Raji (cell line): Measurements from ENCODE around the gene RBM24.

Experiments used
- POLR2A ChIP-seq: IDR thresholded peaks from 2 replicates; pipeline ENCODE4 v1.6.1; 2011; ENCODE audit warnings: low read depth, low read length, control low read depth; ENCODE audit not compliant: insufficient read depth

The RBM24 gene

GRCh38 chr6:17278289-17279063, 2.7 kb upstream of the RBM24 start:
- TF ChIP-seq POLR2A: no peak

GRCh38 chr6:17280138-17280537, 1.0 kb upstream of the RBM24 start:
- TF ChIP-seq POLR2A: no peak

- no peak for TF ChIP-seq POLR2A
Measured at GRCh38 chr6:17280552-17281090, 540 bp upstream of the RBM24 start.

GRCh38 chr6:17281497-17282481, 628 bp downstream of the RBM24 start:
- no peak for TF ChIP-seq POLR2A

- no peak for TF ChIP-seq POLR2A
Measured at GRCh38 chr6:17283074-17283473, 1.9 kb downstream of the RBM24 start.

GRCh38 chr6:17289630-17290061, 8.5 kb downstream of the RBM24 start:
- TF ChIP-seq POLR2A: no peak

- no peak for TF ChIP-seq POLR2A
Measured at GRCh38 chr6:17291778-17292177, 10.6 kb downstream of the RBM24 start.

GRCh38 chr6:17292600-17293133, 11.5 kb downstream of the RBM24 start:
- TF ChIP-seq POLR2A: no peak

- no peak for TF ChIP-seq POLR2A
Measured at GRCh38 chr6:17293395-17293794, 12.2 kb downstream of the RBM24 start.

GRCh38 chr6:17297271-17298080, 16.3 kb downstream of the RBM24 start:
- no peak for TF ChIP-seq POLR2A

- no peak for TF ChIP-seq POLR2A
Measured at GRCh38 chr6:17298257-17298656, 17.1 kb downstream of the RBM24 start.

GRCh38 chr6:17299222-17299621, 18.1 kb downstream of the RBM24 start:
- TF ChIP-seq POLR2A: no peak

GRCh38 chr6:17299750-17300149, 18.6 kb downstream of the RBM24 start:
- no peak for TF ChIP-seq POLR2A

- TF ChIP-seq POLR2A: no peak
Measured at GRCh38 chr6:17300637-17301036, 19.5 kb downstream of the RBM24 start.
